ENCODE results near the gene CARMIL1.

Gene CARMIL1

DNA sequence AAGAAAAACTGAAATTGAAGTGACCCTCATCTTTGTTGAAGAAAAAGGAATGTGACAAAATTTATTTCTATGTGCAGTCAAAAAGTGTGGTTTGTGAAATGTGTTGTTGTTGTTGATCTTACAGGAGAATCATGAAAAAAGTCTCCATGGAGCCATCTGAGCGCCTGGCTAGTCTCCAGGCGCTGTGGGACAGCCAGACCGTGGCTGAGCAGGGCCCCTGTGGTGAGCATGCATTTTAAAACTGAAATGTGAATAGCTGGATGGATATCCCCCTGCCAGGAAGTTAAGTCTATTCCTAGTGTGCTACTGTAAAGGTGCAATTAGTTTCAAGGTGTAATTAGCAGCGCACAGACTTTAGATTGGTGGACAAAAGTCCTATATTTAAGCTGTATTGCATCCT, 170.6 kb downstream of the CARMIL1 start:
- Mint-ChIP-seq H3K4me3 (no peak overlapping the region), H3K9me3 (peaks cover 11% of the 10 kb centered on the region), H3K36me3 (ENCODE audit: low read depth) (peaks cover 5% of the 10 kb centered on the region), H3K4me1 (ENCODE audit: low read depth) (peaks cover 26% of the 10 kb centered on the region), H3K27ac (no peak overlapping the region), H3K27me3 (no peaks in the 10 kb centered on the region)

DNA sequence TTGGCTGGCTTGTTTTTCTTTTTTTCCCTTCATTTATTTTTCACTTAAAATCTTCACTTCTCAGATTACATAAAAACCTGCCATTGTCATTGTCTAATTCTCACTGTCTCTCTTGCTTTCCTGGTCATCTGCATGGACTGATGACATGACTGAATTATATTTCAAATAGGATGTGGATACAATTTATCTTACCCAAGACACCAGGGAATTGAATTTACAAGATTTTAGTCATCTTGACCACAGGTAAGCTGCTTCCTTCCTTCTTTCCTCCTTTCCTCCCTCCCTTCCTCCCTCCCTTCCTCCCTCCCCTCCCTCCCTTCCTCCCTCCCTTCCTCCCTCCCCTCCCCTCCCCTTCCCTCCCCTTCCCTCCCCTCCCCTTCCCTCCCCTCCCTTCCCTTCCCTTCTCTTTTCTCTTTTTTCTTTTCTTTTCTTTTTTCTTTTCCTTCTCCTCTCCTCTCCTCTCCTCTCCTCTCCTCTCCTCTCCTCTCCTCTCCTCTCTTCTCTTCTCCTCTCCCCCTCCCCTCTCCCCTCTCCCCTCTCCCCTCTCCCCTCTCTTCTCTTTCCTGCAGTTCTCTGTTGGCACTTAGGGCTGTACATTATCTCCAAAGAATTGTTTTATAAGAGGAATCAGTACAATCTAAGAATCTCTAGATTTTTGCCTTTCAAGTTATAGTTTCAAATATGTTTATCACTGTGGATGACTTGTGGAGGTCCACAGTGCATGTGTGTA, 171.5 kb downstream of the CARMIL1 start:
- Mint-ChIP-seq H3K4me1 (ENCODE audit: low read depth) (peaks cover 26% of the 10 kb centered on the region), H3K27ac (no peak overlapping the region), H3K27me3 (no peaks in the 10 kb centered on the region), H3K9me3 (peaks cover 11% of the 10 kb centered on the region), H3K4me3 (no peak overlapping the region), H3K36me3 (ENCODE audit: low read depth) (no peaks in the 10 kb centered on the region)

DNA sequence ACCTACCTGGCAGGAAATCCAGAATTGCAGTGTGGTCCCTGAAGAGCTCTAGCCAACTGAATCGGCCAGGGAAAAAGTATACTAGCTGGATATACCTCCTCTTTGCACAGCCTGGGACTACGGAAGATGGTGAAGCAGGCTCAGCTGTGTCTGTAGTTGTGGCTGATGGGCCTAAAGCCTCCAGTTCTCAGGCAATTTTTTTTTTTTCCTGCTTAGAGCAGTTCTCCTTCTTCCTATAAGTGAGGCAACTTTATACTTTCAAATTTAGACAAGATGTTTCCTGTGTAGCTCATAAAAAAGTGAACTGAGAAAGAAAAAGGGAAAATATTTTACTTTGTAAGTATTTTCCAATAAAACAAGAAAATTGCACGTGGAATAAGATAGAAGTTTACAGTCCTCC, 172.9 kb downstream of the CARMIL1 start:
- H3K4me1 Mint-ChIP-seq (ENCODE audit: low read depth) = peaks cover 19% of the 10 kb centered on the region
- H3K27me3 Mint-ChIP-seq = no peaks in the 10 kb centered on the region
- H3K4me3 Mint-ChIP-seq = no peak overlapping the region
- no peaks in the 10 kb centered on the region for H3K36me3 Mint-ChIP-seq (ENCODE audit: low read depth)
- no peak overlapping the region for H3K27ac Mint-ChIP-seq
- H3K9me3 Mint-ChIP-seq = no peaks in the 10 kb centered on the region

DNA sequence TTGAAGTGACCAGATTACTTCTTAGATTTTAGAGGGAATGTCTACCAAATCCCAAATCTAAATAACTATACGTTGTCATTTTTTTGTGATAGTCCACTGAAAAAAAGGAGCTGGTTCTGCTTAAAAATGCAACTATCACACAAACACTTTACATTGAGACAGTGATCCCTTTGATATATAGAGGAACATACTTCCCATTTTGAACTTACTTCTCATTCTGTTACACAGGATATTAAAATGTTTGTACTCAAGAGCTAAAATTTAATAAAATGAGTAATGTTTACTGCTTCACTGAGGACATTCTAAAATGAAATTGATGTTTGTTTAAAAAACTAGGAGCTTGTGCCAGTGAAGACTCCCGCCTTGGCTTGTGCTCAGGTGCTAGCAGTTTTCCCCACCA, 174.1 kb downstream of the CARMIL1 start:
- no peaks in the 10 kb centered on the region for H3K27me3 Mint-ChIP-seq
- H3K4me1 Mint-ChIP-seq (ENCODE audit: low read depth) = peaks cover 6% of the 10 kb centered on the region
- H3K36me3 Mint-ChIP-seq (ENCODE audit: low read depth) = no peaks in the 10 kb centered on the region
- no peak overlapping the region for H3K27ac Mint-ChIP-seq
- H3K9me3 Mint-ChIP-seq = no peaks in the 10 kb centered on the region
- no peak overlapping the region for H3K4me3 Mint-ChIP-seq

DNA sequence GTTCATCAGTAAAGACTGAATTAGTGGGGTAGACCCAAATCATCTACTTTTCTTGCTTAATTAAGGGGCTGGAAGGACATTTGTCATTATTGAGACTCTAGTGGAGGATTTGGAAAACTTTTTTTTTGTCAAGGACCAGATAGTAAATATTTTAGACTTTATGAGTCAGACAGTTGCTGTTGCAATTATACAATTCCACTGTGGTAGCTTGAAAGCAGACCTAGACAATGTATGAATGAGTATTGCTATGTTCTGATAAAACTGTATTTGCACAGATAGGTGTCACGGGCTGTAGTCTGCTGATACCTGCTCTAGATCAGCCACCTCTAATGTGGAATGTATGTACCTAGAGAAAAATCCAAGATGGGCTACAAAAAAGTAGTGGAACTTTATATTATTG, 175.0 kb downstream of the CARMIL1 start:
- Mint-ChIP-seq H3K4me3 (no peak overlapping the region), H3K36me3 (ENCODE audit: low read depth) (no peaks in the 10 kb centered on the region), H3K9me3 (no peaks in the 10 kb centered on the region), H3K4me1 (ENCODE audit: low read depth) (peaks cover 7% of the 10 kb centered on the region), H3K27ac (no peak overlapping the region), H3K27me3 (no peaks in the 10 kb centered on the region)

DNA sequence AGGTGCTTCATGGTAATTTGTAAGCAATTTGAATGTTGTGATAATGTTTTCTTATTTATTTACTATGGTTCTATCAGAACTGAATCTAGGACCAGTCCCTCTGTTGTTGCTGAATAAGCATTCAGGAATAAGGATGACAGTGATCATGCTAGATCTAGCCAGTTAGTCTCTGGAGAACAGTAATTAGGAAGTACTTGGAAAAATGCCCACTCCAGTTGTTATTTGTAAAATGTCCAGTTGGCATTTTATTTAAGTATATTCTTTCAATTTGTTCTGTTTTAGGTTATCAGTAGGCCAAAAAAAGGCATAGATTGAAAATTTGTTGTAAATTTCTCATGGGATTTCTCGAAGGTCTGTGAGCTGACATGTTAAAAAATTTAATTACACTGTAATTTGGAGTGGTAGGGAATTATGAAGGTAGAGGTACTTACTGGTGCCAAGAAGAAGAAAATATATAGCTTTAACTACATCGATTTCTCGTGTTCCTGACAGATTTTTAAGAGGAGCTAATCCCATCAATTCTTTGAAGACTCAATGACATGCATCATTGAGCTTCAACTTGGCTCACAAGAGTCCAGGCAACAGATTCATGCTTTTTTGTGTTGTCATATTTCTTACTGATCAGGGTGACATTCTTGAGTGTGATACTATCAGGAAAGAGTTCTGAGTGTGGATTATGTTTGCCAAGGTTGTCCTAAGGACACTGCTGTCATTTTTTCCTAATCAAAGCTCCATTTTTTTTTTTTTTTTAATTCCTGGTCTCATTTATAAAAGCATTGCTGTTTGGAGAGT, 177.3 kb downstream of the CARMIL1 start:
- no peaks in the 10 kb centered on the region for H3K36me3 Mint-ChIP-seq (ENCODE audit: low read depth)
- H3K27me3 Mint-ChIP-seq = no peaks in the 10 kb centered on the region

DNA sequence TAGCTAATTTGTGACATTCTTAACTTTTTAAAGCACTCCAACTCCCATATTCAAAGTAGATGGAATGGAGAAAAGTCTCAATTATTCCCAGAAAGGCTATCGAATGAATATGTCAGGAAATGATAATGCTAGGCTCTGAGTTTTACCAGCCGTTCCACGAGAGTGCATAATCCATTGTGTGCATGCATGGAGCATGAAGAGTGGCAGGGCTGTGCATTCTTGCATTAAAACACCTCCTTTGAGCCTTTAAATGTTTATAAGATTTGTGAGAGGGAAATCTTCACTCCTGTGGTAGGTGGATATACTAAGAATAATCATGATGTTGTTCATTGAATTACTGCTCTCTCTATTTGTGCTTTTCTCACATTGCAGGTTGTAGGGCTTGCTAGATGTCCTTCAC, 178.3 kb downstream of the CARMIL1 start:
- Mint-ChIP-seq H3K4me3 (no peak overlapping the region), H3K9me3 (no peaks in the 10 kb centered on the region), H3K4me1 (ENCODE audit: low read depth) (peaks cover 5% of the 10 kb centered on the region), H3K27ac (no peak overlapping the region), H3K36me3 (ENCODE audit: low read depth) (no peaks in the 10 kb centered on the region), H3K27me3 (no peaks in the 10 kb centered on the region)

More for the DNA sequence above, 177.3 kb downstream of the CARMIL1 start:
- Mint-ChIP-seq H3K9me3 (no peaks in the 10 kb centered on the region), H3K4me1 (ENCODE audit: low read depth) (peaks cover 5% of the 10 kb centered on the region), H3K27ac (no peak overlapping the region), H3K4me3 (no peak overlapping the region)

DNA sequence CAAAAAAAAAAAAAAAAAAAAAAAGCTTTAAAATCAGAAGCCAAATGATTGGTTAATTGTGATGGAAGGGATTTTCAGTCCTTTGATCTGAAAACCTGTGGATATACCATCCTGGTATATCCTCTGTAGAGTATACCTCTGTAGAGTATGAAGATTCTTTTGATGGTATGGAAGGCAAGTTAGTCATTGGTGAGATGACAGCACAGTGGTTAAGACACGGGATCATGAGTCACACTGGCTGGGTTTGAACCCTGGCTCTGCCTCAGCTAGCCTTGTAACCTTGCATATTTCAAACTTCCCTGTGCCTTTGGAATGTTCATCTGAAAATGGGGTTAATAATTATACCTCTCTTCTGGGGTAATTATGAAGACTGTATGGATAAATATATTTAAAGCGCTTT, 179.3 kb downstream of the CARMIL1 start:
- no peak overlapping the region for H3K27ac Mint-ChIP-seq
- H3K4me1 Mint-ChIP-seq (ENCODE audit: low read depth) = peaks cover 5% of the 10 kb centered on the region
- H3K4me3 Mint-ChIP-seq = no peak overlapping the region
- no peaks in the 10 kb centered on the region for H3K27me3 Mint-ChIP-seq
- H3K9me3 Mint-ChIP-seq = no peaks in the 10 kb centered on the region
- no peaks in the 10 kb centered on the region for H3K36me3 Mint-ChIP-seq (ENCODE audit: low read depth)

DNA sequence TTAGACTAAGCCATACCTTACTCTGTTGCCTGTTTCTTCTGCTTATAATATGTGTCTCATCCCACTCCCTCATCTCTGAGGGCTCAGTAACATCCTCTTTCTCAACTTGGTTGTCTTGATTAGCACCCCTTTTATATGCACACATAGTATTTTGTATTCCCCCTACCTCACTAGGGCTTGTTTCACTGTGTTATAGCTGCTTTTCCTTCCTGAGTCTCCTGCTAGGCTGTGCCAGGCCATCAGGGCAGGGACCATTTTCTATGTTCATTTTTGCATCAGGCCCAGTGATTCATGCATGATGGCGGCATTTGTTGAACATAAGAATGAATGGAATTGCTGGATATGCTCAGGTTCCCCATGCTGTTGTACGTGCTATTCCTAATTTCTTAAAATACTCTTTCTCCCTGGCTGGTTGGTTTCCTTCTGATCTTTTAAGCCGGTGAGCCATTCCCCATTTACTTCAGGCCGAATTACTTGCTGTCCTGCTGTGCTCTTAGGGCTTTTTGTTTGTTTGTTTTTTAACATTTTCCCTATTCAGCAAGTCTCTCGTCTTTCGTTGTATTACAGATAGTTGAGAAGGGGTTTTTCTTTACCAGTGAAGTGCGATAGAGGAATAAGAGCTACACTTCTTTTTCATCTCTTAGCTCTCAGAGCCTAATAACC, 183.2 kb downstream of the CARMIL1 start:
- no peaks in the 10 kb centered on the region for H3K36me3 Mint-ChIP-seq (ENCODE audit: low read depth)

DNA sequence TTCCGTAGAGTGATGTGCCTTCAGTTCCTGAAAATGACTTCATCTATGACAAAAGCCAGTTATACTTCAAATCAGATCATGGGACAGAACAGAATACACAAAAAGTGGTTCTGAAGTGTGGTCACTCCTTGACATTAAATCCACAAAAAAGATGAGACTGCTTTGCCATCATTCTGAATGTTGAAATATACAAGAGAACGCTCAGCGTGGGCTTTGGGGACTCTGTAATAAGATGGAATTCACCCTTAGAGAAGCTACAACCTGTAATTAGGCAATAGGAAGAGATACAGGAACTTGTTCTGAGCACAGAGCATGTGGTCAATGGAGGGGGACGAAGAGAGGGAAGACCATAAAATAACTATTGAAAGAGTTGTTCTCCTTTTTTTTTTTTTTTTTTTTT, 184.3 kb downstream of the CARMIL1 start:
- no peak overlapping the region for H3K27ac Mint-ChIP-seq
- no peaks in the 10 kb centered on the region for H3K9me3 Mint-ChIP-seq
- H3K36me3 Mint-ChIP-seq (ENCODE audit: low read depth) = no peaks in the 10 kb centered on the region
- no peak overlapping the region for H3K4me3 Mint-ChIP-seq
- peaks cover 4% of the 10 kb centered on the region for H3K4me1 Mint-ChIP-seq (ENCODE audit: low read depth)
- H3K27me3 Mint-ChIP-seq = no peaks in the 10 kb centered on the region

More for the DNA sequence above, 183.2 kb downstream of the CARMIL1 start:
- Mint-ChIP-seq H3K4me3 (no peak overlapping the region), H3K27ac (no peak overlapping the region), H3K27me3 (no peaks in the 10 kb centered on the region), H3K4me1 (ENCODE audit: low read depth) (peaks cover 5% of the 10 kb centered on the region), H3K9me3 (no peaks in the 10 kb centered on the region)

DNA sequence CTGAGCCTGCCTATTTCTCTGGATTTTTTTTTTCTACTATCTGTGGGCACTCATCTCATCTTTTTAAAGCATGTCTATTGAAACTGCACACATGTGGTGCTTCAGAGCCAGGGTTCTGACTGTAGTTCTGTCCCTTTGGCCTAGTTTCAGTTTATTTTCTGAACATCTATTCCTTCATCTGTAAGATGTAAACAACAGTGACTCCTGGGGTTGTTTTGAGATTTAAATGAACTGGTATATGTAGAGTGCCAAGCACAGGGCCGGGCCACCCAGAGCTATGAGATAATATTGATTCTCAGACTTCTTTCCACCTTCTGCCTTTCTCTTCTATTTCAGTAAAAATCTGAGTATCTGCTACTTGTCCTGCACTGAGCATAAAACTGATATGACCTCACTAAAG, 185.1 kb downstream of the CARMIL1 start:
- no peaks in the 10 kb centered on the region for H3K27me3 Mint-ChIP-seq
- H3K27ac Mint-ChIP-seq = no peak overlapping the region
- H3K4me1 Mint-ChIP-seq (ENCODE audit: low read depth) = no peaks in the 10 kb centered on the region
- no peaks in the 10 kb centered on the region for H3K36me3 Mint-ChIP-seq (ENCODE audit: low read depth)
- H3K9me3 Mint-ChIP-seq = no peaks in the 10 kb centered on the region
- no peak overlapping the region for H3K4me3 Mint-ChIP-seq

DNA sequence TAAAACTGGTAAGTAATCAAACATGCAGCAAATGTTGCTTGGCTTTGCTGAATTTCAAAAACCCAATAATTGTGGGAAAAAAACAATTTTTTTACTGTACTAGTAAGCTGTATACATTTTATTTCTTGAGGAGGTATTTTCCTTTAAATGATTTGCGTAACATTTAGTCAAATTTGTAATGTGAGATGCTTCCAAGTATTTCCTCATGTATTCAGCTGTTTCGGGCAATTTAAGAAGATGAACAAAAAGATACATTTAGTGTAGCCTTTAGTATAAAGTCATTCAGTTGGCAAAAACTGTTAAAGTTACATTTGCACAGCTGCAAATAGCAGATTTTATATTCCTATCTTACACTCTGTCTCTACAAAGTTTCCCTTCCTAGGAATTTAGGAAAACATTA, 186.8 kb downstream of the CARMIL1 start:
- H3K9me3 Mint-ChIP-seq = no peaks in the 10 kb centered on the region
- H3K27ac Mint-ChIP-seq = no peak overlapping the region
- no peaks in the 10 kb centered on the region for H3K36me3 Mint-ChIP-seq (ENCODE audit: low read depth)
- no peaks in the 10 kb centered on the region for H3K27me3 Mint-ChIP-seq
- H3K4me1 Mint-ChIP-seq (ENCODE audit: low read depth) = no peaks in the 10 kb centered on the region
- no peak overlapping the region for H3K4me3 Mint-ChIP-seq

DNA sequence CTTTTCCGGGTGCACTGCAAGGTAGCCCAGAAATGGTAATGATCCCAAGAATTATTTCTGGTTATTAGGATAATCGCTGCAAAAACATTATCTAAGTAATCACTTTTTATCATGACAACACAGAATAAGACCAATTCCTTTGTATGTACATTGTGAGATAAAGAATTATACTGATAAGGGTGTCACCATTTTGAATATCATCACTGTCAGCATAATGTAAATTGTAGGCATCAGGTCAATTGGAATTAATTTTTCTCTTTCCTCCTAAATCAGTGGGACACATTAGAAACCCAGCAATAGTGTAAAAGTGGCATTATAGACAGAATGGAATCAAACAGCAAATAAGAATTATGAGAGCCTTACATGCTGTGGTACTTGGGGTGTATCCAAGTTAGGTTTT, 189.7 kb downstream of the CARMIL1 start:
- no peak overlapping the region for H3K4me3 Mint-ChIP-seq

DNA sequence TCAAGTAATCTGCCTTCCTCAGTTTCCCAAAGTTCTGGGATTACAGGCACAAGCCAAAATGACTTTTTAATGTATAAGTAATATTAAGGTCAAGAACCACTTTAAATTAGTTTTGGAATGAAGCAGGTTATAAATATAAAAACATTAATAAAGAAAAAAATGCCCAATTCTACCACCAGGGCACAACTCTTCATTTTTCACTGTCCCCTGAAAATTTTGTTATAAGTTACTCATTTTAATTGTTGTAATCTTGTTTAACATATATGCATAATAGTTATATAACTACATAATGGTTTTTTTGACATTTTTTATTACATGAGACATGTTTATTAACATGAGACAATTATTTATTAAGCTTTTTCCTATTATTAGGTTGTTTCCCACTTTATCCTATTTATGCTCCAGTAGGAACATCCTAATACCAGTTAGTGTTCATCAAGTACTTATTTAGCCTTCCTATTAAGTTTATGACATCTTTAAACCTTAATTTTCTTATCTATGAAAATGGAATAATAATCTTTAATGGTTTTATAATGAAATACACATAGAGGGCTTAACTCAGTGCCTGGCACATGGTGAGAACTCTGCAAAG, 190.7 kb downstream of the CARMIL1 start:
- Mint-ChIP-seq H3K4me3 (no peak overlapping the region), H3K27me3 (no peaks in the 10 kb centered on the region)

More for the DNA sequence above, 189.7 kb downstream of the CARMIL1 start:
- H3K27ac Mint-ChIP-seq = no peak overlapping the region
- H3K36me3 Mint-ChIP-seq (ENCODE audit: low read depth) = no peaks in the 10 kb centered on the region
- H3K27me3 Mint-ChIP-seq = no peaks in the 10 kb centered on the region
- H3K4me1 Mint-ChIP-seq (ENCODE audit: low read depth) = no peaks in the 10 kb centered on the region
- no peaks in the 10 kb centered on the region for H3K9me3 Mint-ChIP-seq

DNA sequence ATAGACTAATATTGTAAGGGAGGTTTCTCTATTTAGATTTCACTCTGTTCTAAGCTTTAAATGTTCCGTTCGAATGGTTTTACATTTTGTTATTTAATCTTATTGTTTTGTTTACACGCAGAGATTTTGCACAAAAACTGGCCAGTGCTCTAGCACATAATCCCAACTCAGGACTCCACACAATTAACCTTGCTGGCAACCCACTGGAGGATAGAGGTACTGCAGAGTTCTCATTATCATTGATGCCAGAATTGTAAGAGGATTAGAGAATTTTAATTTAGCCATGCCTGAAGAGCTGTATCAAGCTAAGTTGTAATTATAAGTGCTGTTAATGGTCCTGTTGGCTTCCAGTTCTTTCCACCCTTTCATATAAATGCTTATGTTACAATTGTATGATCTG, 193.1 kb downstream of the CARMIL1 start:
- H3K9me3 Mint-ChIP-seq = no peaks in the 10 kb centered on the region
- no peak overlapping the region for H3K27ac Mint-ChIP-seq
- no peak overlapping the region for H3K4me3 Mint-ChIP-seq
- peaks cover 6% of the 10 kb centered on the region for H3K4me1 Mint-ChIP-seq (ENCODE audit: low read depth)
- peaks cover 12% of the 10 kb centered on the region for H3K36me3 Mint-ChIP-seq (ENCODE audit: low read depth)
- H3K27me3 Mint-ChIP-seq = no peaks in the 10 kb centered on the region

More for the DNA sequence above, 190.7 kb downstream of the CARMIL1 start:
- Mint-ChIP-seq H3K9me3 (no peaks in the 10 kb centered on the region), H3K27ac (no peak overlapping the region), H3K4me1 (ENCODE audit: low read depth) (peaks cover 6% of the 10 kb centered on the region), H3K36me3 (ENCODE audit: low read depth) (peaks cover 5% of the 10 kb centered on the region)

Data from stimulated activated naive CD8-positive, alpha-beta T cell treated with anti-CD3 and anti-CD28 coated beads, Interleukin-15, Interleukin-2, amounts not matched to agents 100 ng/mL and 50 ng/mL, for 24 hours (primary cell).